Stimulated activated CD8-positive, alpha-beta memory T cell treated with anti-CD3 and anti-CD28 coated beads, Interleukin-2, amount 100 ng/mL, for 1 hour (primary cell): ENCODE data around the gene C1QTNF1.
A peak's percentile ranks its signal among the peaks of the same experiment; 100 is the strongest.
"Not testable (repeated sequence)": the region's sequence is repeated elsewhere in the genome, so short reads cannot be mapped to it uniquely, and the experiment has no call there.

Experiments
- DNase-seq, 2 donors: peaks; one replicate each; pipeline ENCODE4 v3.0.0-alpha.2; 2020; ENCODE audit warnings: low read depth in 2 of 2

The C1QTNF1 gene

DNA sequence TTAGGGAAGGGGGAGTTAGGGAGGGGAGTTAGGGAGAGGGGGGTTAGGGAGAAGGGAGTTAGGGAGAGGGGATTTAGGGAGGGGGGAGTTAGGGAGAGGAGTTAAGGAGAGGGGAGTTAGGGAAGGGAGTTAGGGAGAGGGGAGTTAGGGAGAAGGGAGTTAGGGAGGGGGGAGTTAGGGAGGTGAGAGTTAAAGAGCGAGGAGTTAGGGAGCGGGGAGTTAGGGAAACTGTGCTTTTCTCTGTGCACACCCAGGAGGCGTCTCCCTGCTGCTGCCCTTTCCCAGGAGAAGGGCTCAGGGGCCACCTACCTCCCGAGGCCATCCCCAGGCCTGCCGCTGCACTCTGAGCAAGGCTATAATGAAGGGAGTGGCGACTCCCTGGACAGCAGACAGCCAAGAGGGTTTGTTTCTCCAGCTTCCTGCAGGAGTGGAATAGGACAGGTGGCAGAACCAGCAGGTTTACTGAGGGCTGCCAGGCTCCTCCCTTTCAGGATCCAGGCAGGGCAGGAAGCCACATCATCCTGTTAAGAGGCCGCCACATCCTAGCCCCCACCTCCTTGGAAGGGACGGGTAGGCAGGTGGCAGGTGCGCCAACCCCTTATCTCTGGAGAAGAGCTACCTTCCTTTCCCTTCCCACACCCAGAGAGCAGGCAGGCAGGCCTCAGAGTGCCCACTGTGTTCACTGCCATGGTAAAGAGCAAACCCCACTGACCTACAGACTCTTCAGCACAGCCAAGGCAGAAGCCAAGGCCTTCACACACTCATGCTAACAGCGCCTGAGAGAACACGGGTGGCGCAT lies 18.7 kb upstream of the C1QTNF1 start:
- DNase-seq, result no peak

GRCh38 chr17:79006046-79006445 lies 17.9 kb upstream of the C1QTNF1 start:
- no peak for DNase-seq

- DNase-seq, result no peak
These were observed 17.0 kb upstream of the C1QTNF1 start for GRCh38 chr17:79006794-79007503.

DNA sequence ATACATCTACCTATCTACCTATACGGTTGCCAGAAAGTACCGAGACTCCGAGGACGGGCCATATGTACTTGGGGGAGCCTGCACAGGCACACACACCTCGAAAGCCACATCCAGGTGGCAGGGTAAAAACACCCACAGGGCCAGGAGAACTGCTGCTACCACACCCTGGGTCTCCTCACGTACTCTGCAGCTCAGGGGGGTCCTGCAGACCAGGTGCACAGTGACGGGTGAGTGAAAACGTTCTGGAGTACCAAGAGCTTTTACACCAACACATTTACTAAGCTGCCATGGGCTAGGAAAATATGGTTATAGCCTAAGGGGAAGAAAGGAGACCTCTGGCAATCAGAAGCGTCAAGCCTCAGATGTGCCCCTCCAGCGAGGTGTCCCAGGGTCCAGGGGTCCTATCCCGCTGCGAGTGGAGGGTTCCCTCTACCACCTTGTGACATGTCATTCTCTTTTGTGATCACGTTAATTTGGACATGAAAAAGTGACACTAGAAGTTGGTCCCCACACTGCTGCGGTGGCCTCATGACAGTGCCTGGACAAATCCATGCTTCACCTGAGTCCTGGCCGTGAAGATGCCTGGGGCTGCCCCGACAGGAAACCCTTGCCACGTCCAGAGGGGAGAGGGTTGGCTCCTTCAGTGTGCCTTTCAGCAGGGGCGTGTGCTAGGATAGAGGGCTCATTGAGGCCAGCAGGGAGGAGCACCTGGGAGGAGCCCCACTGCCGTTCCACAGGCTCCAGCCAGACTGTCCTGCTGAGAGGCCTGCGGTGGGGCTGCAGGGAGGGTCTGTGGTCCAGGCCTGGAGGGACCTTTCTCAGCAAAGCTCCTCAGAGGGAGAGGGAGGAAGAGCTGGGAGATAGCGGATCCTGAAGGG lies 16.2 kb upstream of the C1QTNF1 start:
- no peak for DNase-seq

GRCh38 chr17:79008666-79009387 lies 15.1 kb upstream of the C1QTNF1 start:
- no peak for DNase-seq

DNA sequence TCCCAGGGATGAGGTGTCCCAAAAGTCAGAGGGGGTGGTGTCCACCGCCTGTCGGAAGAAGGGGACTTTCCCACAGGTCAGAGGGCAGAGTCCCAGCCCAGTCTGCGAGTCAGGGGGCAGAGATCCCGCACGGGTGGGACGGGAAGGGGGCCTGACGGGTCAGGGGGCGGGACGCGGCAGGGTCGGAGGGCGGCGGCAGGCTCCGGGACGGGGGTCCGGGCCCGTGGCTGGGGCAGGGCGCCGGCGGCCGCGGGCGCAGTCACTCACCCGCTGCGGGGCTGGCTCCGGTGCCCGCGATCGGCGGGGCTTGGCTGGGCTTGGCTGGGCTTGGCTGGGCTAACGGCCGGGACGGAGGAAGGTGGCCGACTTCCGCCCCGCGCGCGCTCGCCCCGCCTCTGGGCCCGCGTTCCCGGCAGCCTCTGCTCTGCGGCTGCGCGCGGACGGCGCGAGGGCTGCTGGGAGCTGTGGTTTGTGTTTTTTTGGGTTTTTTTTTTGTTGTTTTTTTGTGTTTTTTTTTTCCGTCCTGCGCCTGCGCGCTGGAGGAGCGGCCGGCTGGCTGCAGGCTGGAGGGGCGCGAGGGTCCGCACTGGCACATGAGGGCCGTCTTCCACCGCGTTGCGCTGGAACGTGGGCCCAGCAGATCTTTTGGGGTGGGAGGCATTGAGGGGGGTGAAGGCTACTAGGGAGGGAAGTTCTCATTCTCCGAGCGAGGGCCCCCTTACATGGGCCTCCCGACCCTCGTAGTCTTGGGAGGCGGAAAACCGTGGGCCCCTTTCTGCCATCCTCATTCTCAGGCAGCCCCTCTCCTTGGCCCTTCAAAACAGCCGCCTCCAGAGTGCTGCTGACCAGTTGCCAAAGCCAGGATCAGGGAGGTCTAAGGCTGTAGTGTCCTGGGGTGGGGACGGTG lies 14.3 kb upstream of the C1QTNF1 start, which contains the start of gene CANT1:
Gene CANT1, minus strand, starts transcription at position 368 of the 907 bp plus-strand sequence. CDS start 12,142 bp downstream, outside the sequence.
- DNase-seq, result peak; percentile 64

- DNase-seq, result no peak
These were observed 13.7 kb upstream of the C1QTNF1 start for GRCh38 chr17:79010304-79010646.

DNA sequence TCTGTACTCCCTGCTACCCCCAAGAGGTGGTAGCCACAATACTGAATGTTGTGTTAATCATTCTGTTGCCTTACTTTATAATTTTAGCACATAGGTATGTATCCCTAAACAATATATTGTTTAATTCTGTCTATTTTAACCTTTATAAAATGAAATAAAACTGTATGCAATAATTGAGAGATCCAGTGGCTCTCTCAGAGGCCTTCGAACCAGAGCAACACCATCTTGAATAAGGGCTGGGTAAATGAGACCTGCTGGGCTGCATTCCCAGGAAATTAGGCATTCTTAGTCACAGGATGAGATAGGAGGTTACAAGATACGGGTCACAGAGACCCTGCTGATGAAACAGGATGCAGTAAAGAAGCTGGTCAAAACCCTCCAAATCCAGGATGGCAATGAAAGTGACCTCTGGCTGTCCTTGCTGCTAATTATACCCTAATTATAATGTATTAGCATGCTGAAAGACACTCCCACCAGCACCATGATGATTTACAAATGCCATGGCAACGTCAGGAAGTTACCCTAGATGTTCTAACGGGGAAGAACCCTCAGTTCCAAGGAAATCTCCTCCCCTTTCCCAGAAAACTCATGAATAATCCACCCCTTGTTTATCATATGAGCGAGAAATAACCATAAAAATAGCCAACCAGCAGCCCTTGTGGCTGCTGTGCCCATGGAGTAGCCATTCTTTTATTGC lies 12.4 kb upstream of the C1QTNF1 start:
- DNase-seq, result no peak

DNA sequence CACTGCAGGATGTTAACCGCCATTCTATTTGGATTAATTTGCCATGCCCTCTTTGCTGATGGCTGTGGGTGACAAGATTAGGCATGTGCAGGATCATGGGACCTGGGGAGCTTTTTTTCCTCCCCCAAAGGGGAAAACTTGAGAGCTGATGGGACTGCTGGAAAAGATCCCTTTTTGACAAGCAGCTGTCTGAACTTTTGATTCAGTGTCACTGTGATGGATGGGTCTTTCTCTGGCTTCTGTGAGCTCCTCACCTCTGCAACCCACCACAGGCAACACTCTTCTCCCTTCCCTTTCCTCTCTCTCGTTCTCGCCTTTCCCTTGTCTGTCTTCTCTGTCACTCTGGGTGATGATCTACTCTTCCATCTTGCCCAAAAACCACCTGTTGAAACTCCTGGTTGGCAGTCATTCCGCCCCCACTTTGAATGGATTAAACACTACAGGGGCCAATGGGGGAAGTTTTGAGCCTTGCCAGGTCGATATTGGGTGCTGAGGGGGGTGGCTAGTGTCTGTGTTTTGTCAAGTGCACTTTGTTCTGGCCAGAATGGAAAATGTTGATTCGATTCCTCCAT lies 11.3 kb upstream of the C1QTNF1 start:
- DNase-seq, result no peak

GRCh38 chr17:79014158-79014758 lies 9.7 kb upstream of the C1QTNF1 start:
- DNase-seq, result no peak

DNA sequence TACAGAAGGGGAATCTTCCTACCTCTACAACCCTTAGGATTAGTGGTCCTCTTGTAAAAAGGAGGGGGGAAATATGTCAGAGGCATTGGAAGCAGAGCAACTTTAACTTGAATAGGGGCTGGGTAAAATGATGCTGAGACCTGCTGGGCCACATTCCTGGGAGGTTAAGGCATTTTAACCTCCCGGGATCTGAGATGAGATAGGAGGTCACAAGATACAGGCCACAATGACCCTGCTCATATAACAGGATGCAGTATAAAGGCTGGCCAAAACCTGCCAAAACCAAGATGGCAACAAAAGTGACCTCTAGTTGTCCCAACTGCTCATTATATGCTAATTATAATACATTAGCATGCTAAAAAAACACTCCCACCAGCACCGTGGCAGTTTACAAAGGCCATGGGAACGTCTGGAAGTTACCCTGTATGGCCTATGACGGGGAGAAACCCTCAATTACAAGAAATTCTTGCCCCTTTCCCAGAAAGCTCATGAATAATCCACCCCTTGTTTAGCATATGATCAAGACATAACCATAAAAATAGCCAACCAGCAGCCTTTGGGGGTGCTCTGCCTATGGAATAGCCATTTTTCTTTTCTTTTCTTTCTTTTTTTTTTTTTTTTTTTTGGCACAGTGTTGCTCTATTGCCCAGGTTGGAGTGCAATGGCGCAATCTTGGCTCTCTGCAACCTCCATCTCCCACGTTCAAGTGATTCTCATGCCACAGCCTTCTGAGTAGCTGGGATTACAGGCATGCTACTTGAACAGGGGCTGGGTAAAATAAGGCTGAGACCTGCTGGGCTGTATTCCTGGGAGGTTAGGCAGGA lies 6.2 kb upstream of the C1QTNF1 start:
- no peak for DNase-seq

DNA sequence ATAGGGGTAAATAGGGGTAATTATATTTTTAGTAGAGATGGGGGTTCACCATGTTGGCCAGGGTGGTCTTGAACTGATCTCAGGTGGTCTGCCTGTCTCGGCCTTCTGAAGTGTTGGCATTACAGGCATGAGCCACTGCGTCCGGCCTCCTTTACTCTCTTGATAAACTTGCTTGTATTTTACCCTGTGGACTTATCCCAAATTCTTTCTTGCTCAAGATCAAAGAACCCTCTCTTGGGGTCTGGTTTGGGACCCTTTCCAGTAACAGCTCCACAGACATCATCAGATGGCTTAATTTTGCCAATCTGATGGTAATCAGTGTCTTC lies 5.6 kb upstream of the C1QTNF1 start:
- DNase-seq, result no peak

GRCh38 chr17:79019261-79019631 lies 4.7 kb upstream of the C1QTNF1 start:
- DNase-seq, result no peak

- DNase-seq, result peak in 1 of 2 donors; percentile 13
These were observed 4.1 kb upstream of the C1QTNF1 start for GRCh38 chr17:79019632-79020584.

DNA sequence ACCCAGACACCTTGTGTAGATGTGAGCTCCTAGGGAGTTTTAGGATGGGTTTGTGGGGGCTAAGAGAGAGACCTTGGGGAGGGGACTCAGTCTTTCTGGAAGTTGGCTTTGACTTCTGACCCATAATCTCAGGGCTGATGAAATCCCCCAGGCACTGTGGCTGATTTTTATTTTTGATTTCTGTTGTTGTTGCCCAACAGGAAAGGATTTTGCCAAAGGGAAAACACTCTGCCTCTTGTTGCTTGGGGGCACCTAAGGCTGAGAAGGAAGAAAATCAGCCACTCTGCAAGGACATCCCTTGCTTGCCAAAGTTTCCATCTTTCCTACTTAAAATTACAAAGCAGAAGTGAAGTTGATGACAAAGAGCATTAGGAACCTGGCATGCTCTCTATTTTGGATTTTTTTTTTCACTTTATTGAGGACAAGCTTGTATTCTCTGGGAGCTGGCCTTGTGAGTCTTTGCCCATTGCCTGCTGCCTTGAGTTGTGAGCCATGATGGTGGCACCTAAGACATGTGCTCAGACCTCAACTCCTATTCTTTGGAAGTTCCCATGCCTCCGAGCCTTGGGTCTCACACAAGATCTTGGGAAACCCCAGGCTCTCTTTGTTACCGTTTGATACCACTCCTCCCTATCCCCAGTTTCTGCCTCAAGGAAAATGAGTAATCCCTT lies 3.2 kb upstream of the C1QTNF1 start:
- DNase-seq, result no peak

DNA sequence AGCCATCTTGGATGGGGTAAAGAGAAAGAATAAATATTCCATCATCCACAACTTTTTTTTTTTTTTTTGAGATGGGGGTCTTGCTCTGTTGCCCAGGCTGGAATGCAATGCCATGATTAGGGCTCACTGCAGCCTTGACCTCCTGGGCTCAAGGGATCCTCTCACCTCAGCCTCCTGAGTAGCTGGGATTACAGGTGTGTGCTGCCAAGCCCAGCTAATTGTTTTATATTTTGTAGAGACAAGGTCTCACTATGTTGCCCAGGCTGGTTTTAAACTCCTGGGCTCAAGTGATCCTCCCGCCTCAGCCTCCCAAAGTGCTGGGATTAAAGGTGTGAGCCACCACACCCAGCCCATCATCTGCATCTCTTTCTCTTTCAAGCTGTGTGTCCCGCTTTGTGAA lies 2.0 kb upstream of the C1QTNF1 start:
- DNase-seq, result not testable (repeated sequence)

DNA sequence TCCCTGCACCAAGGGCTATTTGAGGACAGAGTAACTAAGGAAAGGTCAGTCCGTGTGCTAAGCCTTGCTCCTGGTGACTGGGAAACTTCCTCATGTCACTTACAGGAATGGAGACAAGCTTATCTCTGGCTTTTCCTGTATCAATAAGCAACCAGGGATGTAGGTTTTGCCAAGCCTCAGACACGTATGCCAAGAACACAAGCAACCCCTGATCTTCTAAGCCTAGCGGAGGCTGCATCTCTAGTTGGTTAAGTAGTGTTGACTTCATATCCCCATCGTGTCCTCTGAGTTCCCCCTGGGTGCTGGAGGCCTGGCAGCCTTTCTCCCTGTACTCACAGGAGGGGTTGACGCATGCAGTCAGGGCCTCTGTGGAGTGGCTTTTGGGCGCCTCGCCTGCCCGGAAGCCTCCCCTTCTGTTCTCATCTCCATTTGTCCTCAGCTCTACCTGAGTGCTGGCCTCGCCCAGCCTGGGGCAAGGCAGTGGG lies 1.4 kb upstream of the C1QTNF1 start:
- no peak for DNase-seq
